GM13977 (cell line): ENCODE data around the gene ZNF536.

Experiments used
- DNase-seq: peaks from one replicate; pipeline ENCODE4 v3.0.0; 2012; ENCODE audit warnings: low spot score
- CTCF ChIP-seq: IDR thresholded peaks from 2 replicates; pipeline ENCODE4 v1.5.1; 2012; ENCODE audit warnings: mild to moderate bottlenecking, control low read depth; ENCODE audit not compliant: insufficient read depth; ENCODE audit errors: extremely low read depth, missing control alignments
- in situ Hi-C: fragments of 300-500 bp; cut with MboI; formaldehyde crosslinking; loops from one replicate; pipeline ENCODE4 v1.12.0; 2022; ENCODE audit warnings: low sequenced_read_pairs, low pct_unique_long_range_greater_than_20kb, mixed read lengths, inconsistent platforms; ENCODE audit not compliant: unreplicated experiment

The ZNF536 gene

GRCh38 chr19:30362156-30362754 is 9.9 kb upstream of the ZNF536 start:
- TF ChIP-seq CTCF, result no peak
- DNase-seq, result no peak
- in situ Hi-C loops, result no loop called here

GRCh38 chr19:30363073-30363472 is 9.1 kb upstream of the ZNF536 start:
- in situ Hi-C loops, result no loop called here
- TF ChIP-seq CTCF, result no peak
- DNase-seq, result no peak

GRCh38 chr19:30364866-30365800 is 7.1 kb upstream of the ZNF536 start:
- TF ChIP-seq CTCF, result no peak
- no peak for DNase-seq
- in situ Hi-C loops, result no loop called here

GRCh38 chr19:30366282-30366681 is 5.9 kb upstream of the ZNF536 start:
- TF ChIP-seq CTCF, result no peak
- no peak for DNase-seq
- in situ Hi-C loops, result no loop called here

- in situ Hi-C loops, result no loop called here
- no peak for TF ChIP-seq CTCF
- DNase-seq, result no peak
Observed at GRCh38 chr19:30367006-30367405, 5.2 kb upstream of the ZNF536 start.

- DNase-seq, result no peak
- TF ChIP-seq CTCF, result no peak
- in situ Hi-C loops, result no loop called here
Observed at GRCh38 chr19:30367421-30367820, 4.8 kb upstream of the ZNF536 start.
